ENCODE results near the gene RTL10.

DNA sequence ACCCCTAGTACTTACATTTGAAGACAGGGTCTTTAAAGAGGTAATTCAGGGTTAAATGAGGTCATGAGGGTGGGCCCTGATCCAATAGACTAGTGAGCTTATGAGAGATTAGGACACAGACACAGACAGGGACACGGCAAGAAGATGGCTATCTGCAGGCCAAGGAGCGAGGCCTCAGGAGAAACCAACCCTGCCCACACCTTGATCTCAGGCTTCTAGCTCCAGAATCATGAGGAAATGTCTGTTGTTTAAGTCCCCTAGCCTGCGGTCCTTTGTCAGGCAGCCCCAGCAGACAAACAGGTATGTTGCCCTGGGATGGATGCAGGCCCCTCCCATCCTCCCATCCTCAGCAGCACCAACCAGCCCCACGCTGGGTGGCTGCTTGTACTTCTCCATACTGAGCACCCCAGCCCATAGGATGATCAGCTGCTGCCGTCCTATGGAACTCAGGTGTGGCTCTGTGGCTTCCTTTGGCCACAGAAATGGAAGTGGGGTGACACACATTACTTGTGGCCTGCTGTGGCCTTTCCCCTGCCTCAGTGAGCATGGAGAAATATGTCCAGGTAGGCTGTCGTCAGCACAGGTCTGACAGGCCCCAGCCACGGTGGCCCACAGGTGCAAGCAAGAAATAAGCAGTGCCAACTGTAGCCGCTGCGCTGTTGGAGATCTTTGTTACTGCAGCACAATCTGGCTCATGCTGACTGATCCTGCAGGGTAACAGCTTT is 7.9 kb downstream of the RTL10 start:
- TF ChIP-seq LEF1 (IDR thresholded peaks at IDR 0.05; ENCODE audit: borderline replicate concordance): no peak
- TF ChIP-seq SUZ12 (IDR thresholded peaks at IDR 0.05): no peak
- TF ChIP-seq FOXK2 (IDR thresholded peaks at IDR 0.05): no peak
- TF ChIP-seq SP1 (IDR thresholded peaks at IDR 0.05): no peak
- TF ChIP-seq FOXM1 (IDR thresholded peaks at IDR 0.05; ENCODE audit: borderline replicate concordance): no peak
- no peak for TF ChIP-seq TARDBP (IDR thresholded peaks at IDR 0.05)
- no peak for TF ChIP-seq NFRKB (IDR thresholded peaks at IDR 0.05)
- no peak for TF ChIP-seq L3MBTL2 (conservative IDR thresholded peaks at IDR 0.05)
- TF ChIP-seq CTBP1 (IDR thresholded peaks at IDR 0.05; ENCODE audit: borderline replicate concordance): no peak

Data from HEK293T (cell line).